ENCODE measurements around the gene MUTYH.

DNA sequence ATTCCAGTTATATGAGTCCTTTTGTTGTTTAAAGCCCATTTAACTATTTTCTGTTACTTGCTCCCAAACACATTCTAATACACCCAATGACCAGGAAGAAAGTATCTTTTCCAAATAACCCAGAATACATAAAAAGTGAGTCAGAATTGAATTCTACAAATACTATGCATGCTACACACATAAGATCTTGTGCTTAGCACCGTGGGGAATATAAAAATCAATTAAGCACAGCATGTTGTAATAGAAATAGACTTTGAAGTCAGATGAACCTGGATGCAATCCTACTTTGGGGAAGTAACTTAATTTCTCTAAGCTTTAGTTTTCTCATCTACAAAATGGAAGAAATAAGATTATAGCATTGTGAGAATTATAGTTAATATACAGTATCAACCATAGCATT, 40.5 kb upstream of the MUTYH start:
- TF ChIP-seq, protein P1, sequence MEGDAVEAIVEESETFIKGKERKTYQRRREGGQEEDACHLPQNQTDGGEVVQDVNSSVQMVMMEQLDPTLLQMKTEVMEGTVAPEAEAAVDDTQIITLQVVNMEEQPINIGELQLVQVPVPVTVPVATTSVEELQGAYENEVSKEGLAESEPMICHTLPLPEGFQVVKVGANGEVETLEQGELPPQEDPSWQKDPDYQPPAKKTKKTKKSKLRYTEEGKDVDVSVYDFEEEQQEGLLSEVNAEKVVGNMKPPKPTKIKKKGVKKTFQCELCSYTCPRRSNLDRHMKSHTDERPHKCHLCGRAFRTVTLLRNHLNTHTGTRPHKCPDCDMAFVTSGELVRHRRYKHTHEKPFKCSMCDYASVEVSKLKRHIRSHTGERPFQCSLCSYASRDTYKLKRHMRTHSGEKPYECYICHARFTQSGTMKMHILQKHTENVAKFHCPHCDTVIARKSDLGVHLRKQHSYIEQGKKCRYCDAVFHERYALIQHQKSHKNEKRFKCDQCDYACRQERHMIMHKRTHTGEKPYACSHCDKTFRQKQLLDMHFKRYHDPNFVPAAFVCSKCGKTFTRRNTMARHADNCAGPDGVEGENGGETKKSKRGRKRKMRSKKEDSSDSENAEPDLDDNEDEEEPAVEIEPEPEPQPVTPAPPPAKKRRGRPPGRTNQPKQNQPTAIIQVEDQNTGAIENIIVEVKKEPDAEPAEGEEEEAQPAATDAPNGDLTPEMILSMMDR (IDR thresholded peaks at IDR 0.05), result no peak
- TF ChIP-seq POLR2A (IDR thresholded peaks at IDR 0.05), result no peak
